Vagina (tissue), 2 donors: ENCODE measurements around the gene HMGCS2. TPM values are rescaled to one million over a fixed set of nuclear protein-coding genes. Genes with fewer than 3 reads are reported as not detected.

Source experiments
- DNase-seq, 2 donors: peaks; one replicate each; pipeline ENCODE4 v3.0.0-alpha.2; 2017; ENCODE audit errors: extremely low spot score in 2 of 2
- H3K27ac ChIP-seq: fragments of 200-600 bp; sonication (generic); one replicate; pipeline ENCODE4 v1.5.1; 2019
- H3K27me3 ChIP-seq: fragments of 200-600 bp; sonication (generic); one replicate; pipeline ENCODE4 v1.5.1; 2019
- H3K36me3 ChIP-seq, 2 donors: fragments of 200-600 bp; sonication (generic); one replicate each; pipeline ENCODE4 v1.5.1; 2017 to 2019
- H3K4me1 ChIP-seq: fragments of 200-600 bp; sonication (generic); one replicate; pipeline ENCODE4 v1.5.1; 2019
- H3K4me3 ChIP-seq, 2 donors: fragments of 200-600 bp; sonication (generic); 1 replicate in 1 of 2; 2 replicates in 1 of 2; pipeline ENCODE4 v1.5.1; 2016 to 2019
- H3K9me3 ChIP-seq: fragments of 200-600 bp; sonication (generic); one replicate; pipeline ENCODE4 v1.5.1; 2019
- POLR2A ChIP-seq, 2 donors: fragments of 450-650 bp; IDR thresholded peaks; one replicate each; pipeline ENCODE4 v1.6.1; 2017; ENCODE audit warnings: antibody characterized with exemption in 2 of 2, mild to moderate bottlenecking in 2 of 2, moderate library complexity in 2 of 2
- POLR2AphosphoS5 ChIP-seq, 2 donors: sonication (generic); formaldehyde crosslinking; IDR thresholded peaks; one replicate each; pipeline ENCODE4 v1.9.0; 2017; ENCODE audit warnings: antibody characterized with exemption in 2 of 2, mild to moderate bottlenecking in 2 of 2, low read depth in 1 of 2; ENCODE audit not compliant: insufficient read depth in 1 of 2
- intact Hi-C: fragments of 100-400 bp; cut with DNase I; formaldehyde crosslinking; loops from one replicate; pipeline ENCODE4 v1.15.1; 2023
- total RNA-seq: library from RNA; depleted of rRNA; stranded (reverse); fragments of >200 nt; gene quantifications from one replicate; pipeline ENCODE4 v1.2.3, GENCODE V29; 2016
- TF ChIP-seq, protein P1 (sequence below), 3 experiments: fragments of 450-650 bp in 2 of 3; fragments of 200-600 bp in 1 of 3; sonication (generic) in 1 of 3; IDR thresholded peaks; one replicate each; pipeline ENCODE4 v1.5.1; 2017 to 2019; ENCODE audit warnings: antibody characterized with exemption in 3 of 3, mild to moderate bottlenecking in 2 of 3, moderate library complexity in 2 of 3

The HMGCS2 gene
- total RNA-seq, 1 donor from 2014 or later: 22.8 TPM

DNA sequence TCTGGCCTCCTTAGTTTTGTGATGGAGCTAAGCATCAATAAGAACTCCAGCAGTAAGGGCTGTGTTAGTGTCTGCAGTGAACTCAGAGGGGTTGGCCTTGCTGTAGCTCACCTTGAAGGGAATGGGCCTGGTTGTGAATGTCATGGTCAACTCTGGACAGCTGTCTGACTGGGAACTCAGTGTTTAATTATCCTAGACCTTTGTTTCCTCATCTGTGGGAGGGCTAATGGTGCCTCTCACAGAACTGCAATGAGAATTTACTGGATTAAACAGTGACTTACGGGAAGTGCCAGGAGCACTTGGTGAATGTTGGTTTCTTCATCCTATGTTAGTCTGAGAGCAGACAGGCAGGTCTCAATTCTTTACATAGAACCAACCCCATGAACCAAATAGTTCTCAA is 23.7 kb downstream of the HMGCS2 start:
- Histone ChIP-seq H3K4me1 (no peaks in the 10 kb centered on the region), H3K36me3 (no peaks in the 10 kb centered on the region), H3K9me3 (no peaks in the 10 kb centered on the region), H3K27me3 (no peaks in the 10 kb centered on the region), H3K27ac (no peak overlapping the region), H3K4me3 (no peak overlapping the region)
- TF ChIP-seq, protein P1, sequence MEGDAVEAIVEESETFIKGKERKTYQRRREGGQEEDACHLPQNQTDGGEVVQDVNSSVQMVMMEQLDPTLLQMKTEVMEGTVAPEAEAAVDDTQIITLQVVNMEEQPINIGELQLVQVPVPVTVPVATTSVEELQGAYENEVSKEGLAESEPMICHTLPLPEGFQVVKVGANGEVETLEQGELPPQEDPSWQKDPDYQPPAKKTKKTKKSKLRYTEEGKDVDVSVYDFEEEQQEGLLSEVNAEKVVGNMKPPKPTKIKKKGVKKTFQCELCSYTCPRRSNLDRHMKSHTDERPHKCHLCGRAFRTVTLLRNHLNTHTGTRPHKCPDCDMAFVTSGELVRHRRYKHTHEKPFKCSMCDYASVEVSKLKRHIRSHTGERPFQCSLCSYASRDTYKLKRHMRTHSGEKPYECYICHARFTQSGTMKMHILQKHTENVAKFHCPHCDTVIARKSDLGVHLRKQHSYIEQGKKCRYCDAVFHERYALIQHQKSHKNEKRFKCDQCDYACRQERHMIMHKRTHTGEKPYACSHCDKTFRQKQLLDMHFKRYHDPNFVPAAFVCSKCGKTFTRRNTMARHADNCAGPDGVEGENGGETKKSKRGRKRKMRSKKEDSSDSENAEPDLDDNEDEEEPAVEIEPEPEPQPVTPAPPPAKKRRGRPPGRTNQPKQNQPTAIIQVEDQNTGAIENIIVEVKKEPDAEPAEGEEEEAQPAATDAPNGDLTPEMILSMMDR (IDR thresholded peaks at IDR 0.05): no peak
- TF ChIP-seq POLR2A (IDR thresholded peaks at IDR 0.05): no peak
- no peak for TF ChIP-seq POLR2AphosphoS5 (IDR thresholded peaks at IDR 0.05; ENCODE audit: insufficient read depth in 1 of 2, low read depth in 1 of 2)
- intact Hi-C loops: no loop called here
- no peak for DNase-seq

DNA sequence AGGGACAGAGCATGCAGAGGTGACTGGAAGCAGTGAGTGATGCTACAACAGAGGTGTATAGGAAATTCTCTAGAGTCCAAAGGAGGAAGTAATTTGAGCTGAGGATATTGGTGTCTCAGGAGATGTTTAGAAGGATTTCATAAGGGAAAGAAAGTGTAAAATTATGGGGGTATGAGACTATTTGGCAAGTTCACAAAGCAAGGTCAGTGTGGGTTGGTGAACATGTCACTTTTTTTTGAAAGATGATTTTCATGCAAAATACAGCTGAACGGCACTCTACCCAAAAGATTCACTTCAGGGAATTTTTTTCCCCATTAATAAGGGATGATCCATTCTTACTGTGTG is 24.1 kb downstream of the HMGCS2 start:
- no peaks in the 10 kb centered on the region for H3K9me3 ChIP-seq
- H3K27ac ChIP-seq: no peak overlapping the region
- no peaks in the 10 kb centered on the region for H3K36me3 ChIP-seq
- no peaks in the 10 kb centered on the region for H3K4me1 ChIP-seq
- DNase-seq: no peak
- TF ChIP-seq, protein P1 (IDR thresholded peaks at IDR 0.05): no peak
- TF ChIP-seq POLR2AphosphoS5 (IDR thresholded peaks at IDR 0.05; ENCODE audit: insufficient read depth in 1 of 2, low read depth in 1 of 2) (no peak), POLR2A (IDR thresholded peaks at IDR 0.05) (no peak)
- intact Hi-C loops: no loop called here
- H3K27me3 ChIP-seq: no peaks in the 10 kb centered on the region
- no peak overlapping the region for H3K4me3 ChIP-seq

DNA sequence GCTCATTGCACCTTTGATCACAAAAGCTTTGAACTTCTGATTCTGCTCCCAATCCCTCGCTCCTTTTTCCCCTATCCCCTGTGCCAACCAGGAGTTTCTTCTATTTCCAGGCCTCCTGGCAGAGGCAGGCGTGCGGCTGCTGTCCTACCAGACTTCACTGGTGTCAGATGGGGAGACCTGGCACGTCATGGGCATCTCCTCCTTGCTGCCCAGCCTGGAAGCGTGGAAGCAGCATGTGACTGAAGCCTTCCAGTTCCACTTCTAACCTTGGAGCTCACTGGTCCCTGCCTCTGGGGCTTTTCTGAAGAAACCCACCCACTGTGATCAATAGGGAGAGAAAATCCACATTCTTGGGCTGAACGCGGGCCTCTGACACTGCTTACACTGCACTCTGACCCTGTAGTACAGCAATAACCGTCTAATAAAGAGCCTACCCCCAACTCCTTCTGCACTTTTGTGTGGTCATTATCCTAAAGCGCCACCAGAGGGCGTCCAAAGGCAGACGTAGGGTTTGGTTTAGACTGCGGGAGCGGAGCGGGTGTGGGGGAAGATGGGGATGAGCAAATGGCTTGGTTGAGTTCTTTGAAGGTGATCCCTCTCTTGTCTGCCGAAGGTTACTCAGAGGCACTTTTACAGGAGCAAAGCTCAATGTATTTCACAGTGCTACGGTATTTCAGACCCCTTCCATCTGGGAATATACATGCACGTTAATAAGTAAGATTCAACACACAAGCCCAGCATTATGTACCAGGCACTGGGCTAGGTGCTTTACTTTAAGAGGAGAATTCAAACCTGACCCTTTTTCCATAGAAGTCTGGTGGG is 24.7 kb downstream of the HMGCS2 start:
- intact Hi-C loops: no loop called here
- H3K4me3 ChIP-seq: no peak overlapping the region
- no peaks in the 10 kb centered on the region for H3K4me1 ChIP-seq
- no peaks in the 10 kb centered on the region for H3K27me3 ChIP-seq
- TF ChIP-seq, protein P1 (IDR thresholded peaks at IDR 0.05): peak; percentile 26 to 76 (median 50)
- TF ChIP-seq POLR2AphosphoS5 (IDR thresholded peaks at IDR 0.05; ENCODE audit: insufficient read depth in 1 of 2, low read depth in 1 of 2) (no peak), POLR2A (IDR thresholded peaks at IDR 0.05) (no peak)
- no peaks in the 10 kb centered on the region for H3K36me3 ChIP-seq
- no peak for DNase-seq
- no peaks in the 10 kb centered on the region for H3K9me3 ChIP-seq
- H3K27ac ChIP-seq: no peak overlapping the region

DNA sequence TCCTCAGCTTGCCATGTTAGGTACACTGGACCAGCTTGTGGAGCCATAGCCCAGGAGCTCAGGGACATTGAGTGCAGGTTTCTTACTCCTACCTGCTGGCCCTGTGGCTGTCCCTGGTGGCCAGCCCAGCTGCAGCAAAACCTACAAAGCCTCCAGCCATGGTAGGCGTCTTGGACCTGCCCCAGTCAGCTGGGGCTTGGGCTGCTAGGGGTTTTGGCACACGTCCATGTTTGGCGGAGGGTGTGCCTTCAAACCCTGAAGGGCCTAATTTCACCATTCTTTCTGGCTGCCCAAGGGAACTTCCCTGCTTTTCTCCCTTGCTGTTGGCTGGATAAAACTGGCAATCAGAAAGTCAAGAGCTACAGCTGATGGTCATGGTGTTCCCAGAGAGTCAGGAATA is 25.4 kb downstream of the HMGCS2 start:
- no peak for TF ChIP-seq POLR2A (IDR thresholded peaks at IDR 0.05)
- no peak for TF ChIP-seq POLR2AphosphoS5 (IDR thresholded peaks at IDR 0.05; ENCODE audit: insufficient read depth in 1 of 2, low read depth in 1 of 2)
- TF ChIP-seq, protein P1 (IDR thresholded peaks at IDR 0.05): no peak
- peaks cover 0 to 3% of the 10 kb centered on the region in 2 donors for H3K36me3 ChIP-seq
- intact Hi-C loops: no loop called here
- H3K9me3 ChIP-seq: no peaks in the 10 kb centered on the region
- H3K27me3 ChIP-seq: no peaks in the 10 kb centered on the region
- no peak overlapping the region for H3K4me3 ChIP-seq
- no peak overlapping the region for H3K27ac ChIP-seq
- no peaks in the 10 kb centered on the region for H3K4me1 ChIP-seq
- DNase-seq: no peak

DNA sequence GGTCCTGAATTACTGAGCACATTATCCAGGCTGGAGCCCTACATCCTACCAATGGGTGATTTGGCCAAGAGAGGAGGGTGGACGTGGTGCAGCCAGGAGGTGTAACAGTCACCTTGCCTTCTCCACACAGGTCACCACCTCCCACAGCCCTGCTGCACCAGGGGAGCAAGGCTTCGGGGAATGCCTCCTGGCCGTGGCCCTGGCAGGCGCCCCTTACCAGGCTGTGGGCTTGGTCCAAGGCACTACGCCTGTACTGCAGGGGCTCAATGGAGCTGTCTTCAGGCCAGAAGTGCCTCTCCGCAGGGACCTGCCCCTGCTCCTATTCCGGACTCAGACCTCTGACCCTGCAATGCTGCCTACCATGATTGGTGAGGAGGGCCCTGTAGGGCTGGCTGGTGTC is 26.0 kb downstream of the HMGCS2 start:
- TF ChIP-seq POLR2AphosphoS5 (IDR thresholded peaks at IDR 0.05; ENCODE audit: insufficient read depth in 1 of 2, low read depth in 1 of 2) (no peak), POLR2A (IDR thresholded peaks at IDR 0.05) (no peak)
- TF ChIP-seq, protein P1 (IDR thresholded peaks at IDR 0.05): no peak
- Histone ChIP-seq H3K27me3 (no peaks in the 10 kb centered on the region), H3K4me3 (no peak overlapping the region), H3K4me1 (no peaks in the 10 kb centered on the region), H3K9me3 (no peaks in the 10 kb centered on the region), H3K27ac (no peak overlapping the region), H3K36me3 (peaks cover 0 to 3% of the 10 kb centered on the region in 2 donors)
- intact Hi-C loops: no loop called here
- no peak for DNase-seq
